K562 (cell line): ENCODE results near the gene PITPNB. TPM values are rescaled to one million over a fixed set of nuclear protein-coding genes. Genes with fewer than 3 reads are reported as not detected.

Experiments used
- ARNT ChIP-seq, 2 experiments: fragments of 450-650 bp; IDR thresholded peaks; 2 replicates each; pipeline ENCODE4 v1.6.1; 2016; ENCODE audit warnings: mild to moderate bottlenecking in 1 of 2
- BHLHE40 ChIP-seq: IDR thresholded peaks from 2 replicates; pipeline ENCODE4 v1.6.1; 2011; ENCODE audit warnings: low read length, improper control_type of control experiment
- CCAR2 ChIP-seq: fragments of 200-400 bp; formaldehyde crosslinking; IDR thresholded peaks from 2 replicates; pipeline ENCODE4 v1.6.1; 2017; ENCODE audit warnings: mild to moderate bottlenecking, low read depth, low read length
- DNMT1 ChIP-seq: fragments of 450-650 bp; IDR thresholded peaks from 2 replicates; pipeline ENCODE4 v1.6.1; 2016; ENCODE audit warnings: antibody characterized with exemption, mild to moderate bottlenecking
- ETV5 ChIP-seq: sonication (generic); formaldehyde crosslinking; IDR thresholded peaks from 2 replicates; pipeline ENCODE4 v1.4.0; 2020; ENCODE audit warnings: low read depth, mild to moderate bottlenecking, missing genetic modification reagents
- EWSR1 ChIP-seq: fragments of 450-650 bp; IDR thresholded peaks from 2 replicates; pipeline ENCODE4 v1.6.1; 2018; ENCODE audit warnings: borderline replicate concordance, mild to moderate bottlenecking, low read depth, moderate library complexity; ENCODE audit not compliant: partially characterized antibody
- GATA2 ChIP-seq: sonication (generic); formaldehyde crosslinking; IDR thresholded peaks from 2 replicates; pipeline ENCODE4 v1.4.0; 2020; ENCODE audit warnings: mild to moderate bottlenecking, missing genetic modification reagents
- GTF2A2 ChIP-seq: IDR thresholded peaks from 2 replicates; pipeline ENCODE4 v1.6.1; 2016; ENCODE audit warnings: mild to moderate bottlenecking, missing genetic modification characterization, missing compliant biosample characterization
- HDAC1 ChIP-seq, 2 experiments: fragments of 450-650 bp; IDR thresholded peaks; 2 replicates each; pipeline ENCODE4 v1.6.1; 2016 to 2017; ENCODE audit warnings: inconsistent platforms in 1 of 2, mild to moderate bottlenecking in 1 of 2, moderate library complexity in 1 of 2
- KLF6 ChIP-seq: fragments of 250-450 bp; sonication (Bioruptor Pico); IDR thresholded peaks from 2 replicates; pipeline ENCODE4 v1.4.0; 2020; ENCODE audit warnings: mild to moderate bottlenecking, moderate library complexity, borderline replicate concordance
- MTA3 ChIP-seq: fragments of 450-650 bp; formaldehyde crosslinking; IDR thresholded peaks from 2 replicates; pipeline ENCODE4 v1.6.1; 2017; ENCODE audit warnings: mild to moderate bottlenecking, borderline replicate concordance
- NCOA1 ChIP-seq: fragments of 450-650 bp; IDR thresholded peaks from 2 replicates; pipeline ENCODE4 v1.6.1; 2016; ENCODE audit warnings: low read depth
- NCOA2 ChIP-seq, 2 experiments: fragments of 450-650 bp; IDR thresholded peaks; 2 replicates each; pipeline ENCODE4 v1.6.1; 2018; ENCODE audit warnings: mild to moderate bottlenecking in 2 of 2, moderate library complexity in 1 of 2; ENCODE audit not compliant: partially characterized antibody in 2 of 2
- NCOR1 ChIP-seq: fragments of 450-650 bp; IDR thresholded peaks from 2 replicates; pipeline ENCODE4 v1.6.1; 2016; ENCODE audit warnings: mild to moderate bottlenecking, moderate library complexity
- NFE2 ChIP-seq: IDR thresholded peaks from 2 replicates; pipeline ENCODE4 v1.6.1; 2014; ENCODE audit warnings: antibody characterized with exemption, low read depth
- SOX6 ChIP-seq: fragments of 450-650 bp; IDR thresholded peaks from 2 replicates; pipeline ENCODE4 v1.6.1; 2014; ENCODE audit warnings: mild to moderate bottlenecking
- TAL1 ChIP-seq: fragments of 450-650 bp; IDR thresholded peaks from 2 replicates; pipeline ENCODE4 v1.6.1; 2016; ENCODE audit warnings: mild to moderate bottlenecking
- TGIF2 ChIP-seq: sonication (generic); formaldehyde crosslinking; IDR thresholded peaks from 2 replicates; pipeline ENCODE4 v1.8.1; 2022; ENCODE audit warnings: mild to moderate bottlenecking, missing genetic modification reagents, moderate library complexity
- ZNF24 ChIP-seq: fragments of 450-650 bp; IDR thresholded peaks from 2 replicates; pipeline ENCODE4 v1.6.1; 2016
- ZNF311 ChIP-seq: fragments of 250-450 bp; sonication (Bioruptor Pico); IDR thresholded peaks from 2 replicates; pipeline ENCODE4 v1.4.0; 2020; ENCODE audit warnings: mild to moderate bottlenecking, moderate library complexity
- polyA plus RNA-seq, 8 experiments: library from polyadenylated mRNA; depleted of rRNA in 4 of 8; stranded (reverse) in 5 of 8; unstranded in 3 of 8; fragments of >200 nt; fragmentation: Nextera tagmentation in 2 of 8; fragmentation: Illumina TruSeq in 1 of 8; extraction: Ambion mirVana in 2 of 8; extraction: Trizol in 1 of 8; gene quantifications; 2 replicates each; pipeline versions ENCODE4 v1.2.1 to v1.2.3, GENCODE V29; 2011 to 2014; ENCODE audit warnings: inconsistent platforms in 1 of 8, missing spikeins in 1 of 8
- total RNA-seq, 7 experiments: library from RNA; depleted of rRNA in 6 of 7; stranded (reverse); fragments of >200 nt in 6 of 7; fragmentation: Illumina TruSeq in 2 of 7; extraction: Trizol in 2 of 7; gene quantifications; 2 replicates each; pipeline versions ENCODE4 v1.2.1 to v1.2.3, GENCODE V29; 2011 to 2021; ENCODE audit warnings: low replicate concordance in 1 of 7
- TF ChIP-seq, protein P1 (sequence below): IDR thresholded peaks from 3 replicates; pipeline ENCODE4 v1.6.1; 2011; ENCODE audit warnings: borderline replicate concordance, mild to moderate bottlenecking, moderate library complexity; ENCODE audit not compliant: insufficient read length; ENCODE audit errors: extremely low read depth
- TF ChIP-seq, protein P2 (sequence below), 2 experiments: fragments of 450-650 bp; conservative IDR thresholded peaks; 2 replicates each; pipeline ENCODE4 v1.6.1; 2017; ENCODE audit warnings: mild to moderate bottlenecking in 2 of 2, moderate library complexity in 2 of 2
- TF ChIP-seq, protein P3 (sequence below), 2 experiments: fragments of 450-650 bp in 1 of 2; IDR thresholded peaks; 2 replicates each; pipeline ENCODE4 v1.6.1; 2011 to 2017; ENCODE audit warnings: low read depth in 2 of 2, antibody characterized with exemption in 1 of 2, borderline replicate concordance in 1 of 2, low read length in 1 of 2, mild to moderate bottlenecking in 1 of 2, mixed read lengths in 1 of 2; ENCODE audit not compliant: control insufficient read depth in 1 of 2

The PITPNB gene
- total and polyA plus RNA-seq, 9 of the 15 experiments (the other 6 are each of a cell fraction or from before 2014, with no cell fraction given) = 13.1 to 52.4 (median 34.7) TPM

DNA sequence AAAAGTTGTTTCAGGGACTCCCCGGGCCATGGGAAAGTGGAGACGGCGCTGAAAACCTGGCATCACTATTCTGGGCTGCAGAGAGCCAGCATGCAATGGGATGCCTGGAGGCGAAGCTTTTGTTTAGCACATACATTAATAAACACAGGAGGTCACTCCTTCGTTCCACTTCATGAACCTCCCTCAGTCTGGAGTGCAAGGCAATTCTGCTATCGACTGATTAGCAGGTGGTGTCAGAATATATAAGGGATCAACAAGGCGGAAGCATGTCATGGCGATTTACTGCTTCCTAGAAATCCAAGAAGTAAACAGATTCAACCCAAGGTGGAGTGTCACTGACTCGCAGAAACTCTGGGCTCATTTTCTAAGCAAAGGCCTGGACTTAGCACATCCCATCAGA is 72.1 kb downstream of the PITPNB start (continued):
- TF ChIP-seq, protein P1, sequence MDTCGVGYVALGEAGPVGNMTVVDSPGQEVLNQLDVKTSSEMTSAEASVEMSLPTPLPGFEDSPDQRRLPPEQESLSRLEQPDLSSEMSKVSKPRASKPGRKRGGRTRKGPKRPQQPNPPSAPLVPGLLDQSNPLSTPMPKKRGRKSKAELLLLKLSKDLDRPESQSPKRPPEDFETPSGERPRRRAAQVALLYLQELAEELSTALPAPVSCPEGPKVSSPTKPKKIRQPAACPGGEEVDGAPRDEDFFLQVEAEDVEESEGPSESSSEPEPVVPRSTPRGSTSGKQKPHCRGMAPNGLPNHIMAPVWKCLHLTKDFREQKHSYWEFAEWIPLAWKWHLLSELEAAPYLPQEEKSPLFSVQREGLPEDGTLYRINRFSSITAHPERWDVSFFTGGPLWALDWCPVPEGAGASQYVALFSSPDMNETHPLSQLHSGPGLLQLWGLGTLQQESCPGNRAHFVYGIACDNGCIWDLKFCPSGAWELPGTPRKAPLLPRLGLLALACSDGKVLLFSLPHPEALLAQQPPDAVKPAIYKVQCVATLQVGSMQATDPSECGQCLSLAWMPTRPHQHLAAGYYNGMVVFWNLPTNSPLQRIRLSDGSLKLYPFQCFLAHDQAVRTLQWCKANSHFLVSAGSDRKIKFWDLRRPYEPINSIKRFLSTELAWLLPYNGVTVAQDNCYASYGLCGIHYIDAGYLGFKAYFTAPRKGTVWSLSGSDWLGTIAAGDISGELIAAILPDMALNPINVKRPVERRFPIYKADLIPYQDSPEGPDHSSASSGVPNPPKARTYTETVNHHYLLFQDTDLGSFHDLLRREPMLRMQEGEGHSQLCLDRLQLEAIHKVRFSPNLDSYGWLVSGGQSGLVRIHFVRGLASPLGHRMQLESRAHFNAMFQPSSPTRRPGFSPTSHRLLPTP = no peak
- TF ChIP-seq SOX6 (peak; percentile 66; the same call in 1 of the 2 replicates), MTA3 (peak; percentile 39; the same call in 1 of the 2 replicates), ETV5 (CRISPR knock-in tag) (peak; percentile 83; the same call in 1 of the 2 replicates), TGIF2 (CRISPR knock-in tag) (no peak), TAL1 (peak; percentile 77), BHLHE40 (no peak), NCOR1 (peak; percentile 82), GATA2 (0 out of 2 replicates have a peak, but pooled peaks have one; percentile 49), ZNF24 (0 out of 2 replicates have a peak, but pooled peaks have one; percentile 30), CCAR2 (no peak), GTF2A2 (tag) (no peak), KLF6 (CRISPR knock-in tag) (no peak), EWSR1 (no peak), NCOA2 (IDR thresholded peaks at IDR 0.05; ENCODE audit: partially characterized antibody in 2 of 2) (peak in 1 of 2 experiments; percentile 25), ZNF311 (no peak), ARNT (IDR thresholded peaks at IDR 0.05) (0 out of 4 replicates have a peak, but pooled peaks of 1 of the 2 experiments have one; percentile 61), NFE2 (no peak; the same call in 1 of the 2 replicates), NCOA1 (peak; percentile 23; the same call in 1 of the 2 replicates), DNMT1 (no peak), HDAC1 (IDR thresholded peaks at IDR 0.05) (peak in 1 of 2 experiments; percentile 86; a peak in 2 of 4 replicates)
- TF ChIP-seq, protein P2, sequence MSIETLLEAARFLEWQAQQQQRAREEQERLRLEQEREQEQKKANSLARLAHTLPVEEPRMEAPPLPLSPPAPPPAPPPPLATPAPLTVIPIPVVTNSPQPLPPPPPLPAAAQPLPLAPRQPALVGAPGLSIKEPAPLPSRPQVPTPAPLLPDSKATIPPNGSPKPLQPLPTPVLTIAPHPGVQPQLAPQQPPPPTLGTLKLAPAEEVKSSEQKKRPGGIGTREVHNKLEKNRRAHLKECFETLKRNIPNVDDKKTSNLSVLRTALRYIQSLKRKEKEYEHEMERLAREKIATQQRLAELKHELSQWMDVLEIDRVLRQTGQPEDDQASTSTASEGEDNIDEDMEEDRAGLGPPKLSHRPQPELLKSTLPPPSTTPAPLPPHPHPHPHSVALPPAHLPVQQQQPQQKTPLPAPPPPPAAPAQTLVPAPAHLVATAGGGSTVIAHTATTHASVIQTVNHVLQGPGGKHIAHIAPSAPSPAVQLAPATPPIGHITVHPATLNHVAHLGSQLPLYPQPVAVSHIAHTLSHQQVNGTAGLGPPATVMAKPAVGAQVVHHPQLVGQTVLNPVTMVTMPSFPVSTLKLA (conservative IDR thresholded peaks at IDR 0.05) = peak in 1 of 2 experiments; percentile 52; a peak in 1 of 4 replicates
- TF ChIP-seq, protein P3, sequence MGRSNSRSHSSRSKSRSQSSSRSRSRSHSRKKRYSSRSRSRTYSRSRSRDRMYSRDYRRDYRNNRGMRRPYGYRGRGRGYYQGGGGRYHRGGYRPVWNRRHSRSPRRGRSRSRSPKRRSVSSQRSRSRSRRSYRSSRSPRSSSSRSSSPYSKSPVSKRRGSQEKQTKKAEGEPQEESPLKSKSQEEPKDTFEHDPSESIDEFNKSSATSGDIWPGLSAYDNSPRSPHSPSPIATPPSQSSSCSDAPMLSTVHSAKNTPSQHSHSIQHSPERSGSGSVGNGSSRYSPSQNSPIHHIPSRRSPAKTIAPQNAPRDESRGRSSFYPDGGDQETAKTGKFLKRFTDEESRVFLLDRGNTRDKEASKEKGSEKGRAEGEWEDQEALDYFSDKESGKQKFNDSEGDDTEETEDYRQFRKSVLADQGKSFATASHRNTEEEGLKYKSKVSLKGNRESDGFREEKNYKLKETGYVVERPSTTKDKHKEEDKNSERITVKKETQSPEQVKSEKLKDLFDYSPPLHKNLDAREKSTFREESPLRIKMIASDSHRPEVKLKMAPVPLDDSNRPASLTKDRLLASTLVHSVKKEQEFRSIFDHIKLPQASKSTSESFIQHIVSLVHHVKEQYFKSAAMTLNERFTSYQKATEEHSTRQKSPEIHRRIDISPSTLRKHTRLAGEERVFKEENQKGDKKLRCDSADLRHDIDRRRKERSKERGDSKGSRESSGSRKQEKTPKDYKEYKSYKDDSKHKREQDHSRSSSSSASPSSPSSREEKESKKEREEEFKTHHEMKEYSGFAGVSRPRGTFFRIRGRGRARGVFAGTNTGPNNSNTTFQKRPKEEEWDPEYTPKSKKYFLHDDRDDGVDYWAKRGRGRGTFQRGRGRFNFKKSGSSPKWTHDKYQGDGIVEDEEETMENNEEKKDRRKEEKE (IDR thresholded peaks at IDR 0.05; ENCODE audit: borderline replicate concordance in 1 of 2, control insufficient read depth in 1 of 2, low read depth in 2 of 2, low read length in 1 of 2) = no peak
